Islet of Langerhans (tissue), 1 donor: ENCODE results near the gene MEGF6.

ENCODE experiments used
- FAIRE-seq: peaks from one replicate; lab custom pipeline; 2011; peaks lifted over from hg19 to GRCh38; lab: Jason Lieb, UNC

The MEGF6 gene, protein sequence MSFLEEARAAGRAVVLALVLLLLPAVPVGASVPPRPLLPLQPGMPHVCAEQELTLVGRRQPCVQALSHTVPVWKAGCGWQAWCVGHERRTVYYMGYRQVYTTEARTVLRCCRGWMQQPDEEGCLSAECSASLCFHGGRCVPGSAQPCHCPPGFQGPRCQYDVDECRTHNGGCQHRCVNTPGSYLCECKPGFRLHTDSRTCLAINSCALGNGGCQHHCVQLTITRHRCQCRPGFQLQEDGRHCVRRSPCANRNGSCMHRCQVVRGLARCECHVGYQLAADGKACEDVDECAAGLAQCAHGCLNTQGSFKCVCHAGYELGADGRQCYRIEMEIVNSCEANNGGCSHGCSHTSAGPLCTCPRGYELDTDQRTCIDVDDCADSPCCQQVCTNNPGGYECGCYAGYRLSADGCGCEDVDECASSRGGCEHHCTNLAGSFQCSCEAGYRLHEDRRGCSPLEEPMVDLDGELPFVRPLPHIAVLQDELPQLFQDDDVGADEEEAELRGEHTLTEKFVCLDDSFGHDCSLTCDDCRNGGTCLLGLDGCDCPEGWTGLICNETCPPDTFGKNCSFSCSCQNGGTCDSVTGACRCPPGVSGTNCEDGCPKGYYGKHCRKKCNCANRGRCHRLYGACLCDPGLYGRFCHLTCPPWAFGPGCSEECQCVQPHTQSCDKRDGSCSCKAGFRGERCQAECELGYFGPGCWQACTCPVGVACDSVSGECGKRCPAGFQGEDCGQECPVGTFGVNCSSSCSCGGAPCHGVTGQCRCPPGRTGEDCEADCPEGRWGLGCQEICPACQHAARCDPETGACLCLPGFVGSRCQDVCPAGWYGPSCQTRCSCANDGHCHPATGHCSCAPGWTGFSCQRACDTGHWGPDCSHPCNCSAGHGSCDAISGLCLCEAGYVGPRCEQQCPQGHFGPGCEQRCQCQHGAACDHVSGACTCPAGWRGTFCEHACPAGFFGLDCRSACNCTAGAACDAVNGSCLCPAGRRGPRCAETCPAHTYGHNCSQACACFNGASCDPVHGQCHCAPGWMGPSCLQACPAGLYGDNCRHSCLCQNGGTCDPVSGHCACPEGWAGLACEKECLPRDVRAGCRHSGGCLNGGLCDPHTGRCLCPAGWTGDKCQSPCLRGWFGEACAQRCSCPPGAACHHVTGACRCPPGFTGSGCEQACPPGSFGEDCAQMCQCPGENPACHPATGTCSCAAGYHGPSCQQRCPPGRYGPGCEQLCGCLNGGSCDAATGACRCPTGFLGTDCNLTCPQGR (N-terminal part only)

DNA sequence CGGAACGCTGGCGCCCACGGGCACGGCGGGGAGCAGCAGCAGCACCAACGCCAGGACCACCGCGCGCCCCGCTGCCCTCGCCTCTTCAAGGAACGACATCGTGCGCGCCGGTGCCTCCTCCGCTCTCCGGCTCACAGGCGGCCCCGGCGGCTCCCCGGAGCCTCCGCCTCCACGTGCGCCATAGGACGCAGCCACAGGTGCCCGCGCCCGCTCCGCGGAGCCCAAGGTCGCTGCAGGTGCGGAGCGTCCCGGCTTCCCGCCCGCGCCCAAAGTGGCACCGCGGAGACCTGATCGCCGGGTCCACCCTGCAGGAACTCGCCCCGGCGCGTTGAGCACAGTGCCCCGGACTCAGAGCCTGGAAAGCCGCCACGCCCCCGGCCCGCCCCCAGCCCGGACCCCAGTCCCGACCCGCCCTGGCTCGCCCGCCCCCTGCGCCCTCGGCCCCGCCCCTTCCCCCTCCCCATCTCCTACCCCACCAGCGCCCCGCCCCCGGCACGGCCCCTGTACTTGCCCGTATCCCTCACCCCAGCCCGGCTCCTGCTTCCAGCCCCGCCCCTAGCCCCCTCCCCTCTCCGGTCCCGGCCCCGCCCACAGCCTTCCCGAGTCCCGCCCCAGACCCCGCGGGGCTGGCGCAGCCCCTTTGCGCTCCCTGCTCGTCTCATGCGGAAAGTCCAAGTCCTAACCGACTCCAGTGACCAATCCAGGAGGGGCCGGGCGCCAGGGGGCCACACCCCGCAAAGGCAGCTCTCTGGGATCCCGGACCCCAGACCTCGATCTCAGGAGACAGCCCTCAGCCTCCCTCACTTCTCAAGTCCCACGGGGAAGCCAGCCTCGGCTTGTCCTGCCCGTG is at the start of gene MEGF6:
TSS of gene MEGF6 (minus strand) at position 339 of the 850 bp plus-strand sequence. CDS start at position 99, 240 bp downstream.
- FAIRE-seq, result no peak

DNA sequence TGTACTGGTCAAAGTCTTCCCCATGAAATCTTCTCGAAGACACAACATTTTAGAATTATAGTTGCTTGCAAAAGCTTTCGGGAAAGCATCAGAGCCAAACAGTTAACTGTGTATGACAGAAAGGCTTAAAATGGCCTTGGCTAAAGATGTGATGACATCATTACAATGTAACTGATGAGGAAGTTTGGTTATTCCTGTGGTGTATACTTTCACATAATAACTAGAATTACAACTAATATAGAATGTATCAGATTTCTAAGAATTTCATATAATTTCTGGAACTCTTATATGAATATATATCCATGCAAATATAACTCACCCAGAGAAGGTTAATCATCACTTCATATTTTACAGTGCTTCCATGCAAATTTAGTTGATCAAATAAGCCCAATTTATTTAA is 49.4 kb upstream of the MEGF6 start:
- no peak for FAIRE-seq

DNA sequence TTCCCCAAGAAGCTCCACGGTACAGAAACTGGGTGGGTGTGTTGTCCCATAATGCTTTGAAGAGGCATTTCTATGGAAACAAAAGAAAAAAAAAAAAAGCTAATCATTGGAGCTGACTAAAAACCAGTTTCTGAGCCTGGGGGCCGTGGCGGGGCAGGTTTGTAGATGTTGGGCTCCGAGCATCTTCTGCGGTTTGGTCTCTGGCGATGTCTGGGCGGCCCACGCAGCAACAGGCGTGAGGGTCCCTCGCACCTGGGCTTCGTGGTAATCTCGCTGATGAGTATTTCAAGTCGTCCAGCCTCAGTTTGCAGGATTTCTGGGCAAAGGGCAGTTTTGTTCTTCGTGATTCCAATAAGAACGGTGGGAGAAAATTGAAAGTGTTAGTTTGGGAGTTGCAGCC is 47.8 kb upstream of the MEGF6 start:
- FAIRE-seq, result no peak

DNA sequence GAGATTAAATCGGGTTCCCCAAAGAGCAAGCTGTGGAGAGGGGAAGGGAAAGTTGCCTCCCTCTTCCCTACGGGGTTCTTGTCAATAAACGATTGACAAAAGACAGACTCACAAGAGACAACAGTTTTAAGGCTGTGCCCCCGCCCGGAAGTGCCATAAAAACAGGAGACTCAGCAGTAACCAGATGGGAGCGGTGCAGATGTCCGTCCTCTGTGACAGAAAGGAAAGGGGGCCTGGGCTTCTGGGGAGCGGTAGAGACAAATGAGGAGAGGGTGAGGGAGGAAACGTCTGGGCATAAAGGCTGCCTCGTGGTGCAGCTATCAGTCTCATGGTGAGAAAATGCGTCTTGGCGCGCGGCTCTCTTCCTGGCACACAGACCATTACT is 46.9 kb upstream of the MEGF6 start:
- FAIRE-seq, result no peak

DNA sequence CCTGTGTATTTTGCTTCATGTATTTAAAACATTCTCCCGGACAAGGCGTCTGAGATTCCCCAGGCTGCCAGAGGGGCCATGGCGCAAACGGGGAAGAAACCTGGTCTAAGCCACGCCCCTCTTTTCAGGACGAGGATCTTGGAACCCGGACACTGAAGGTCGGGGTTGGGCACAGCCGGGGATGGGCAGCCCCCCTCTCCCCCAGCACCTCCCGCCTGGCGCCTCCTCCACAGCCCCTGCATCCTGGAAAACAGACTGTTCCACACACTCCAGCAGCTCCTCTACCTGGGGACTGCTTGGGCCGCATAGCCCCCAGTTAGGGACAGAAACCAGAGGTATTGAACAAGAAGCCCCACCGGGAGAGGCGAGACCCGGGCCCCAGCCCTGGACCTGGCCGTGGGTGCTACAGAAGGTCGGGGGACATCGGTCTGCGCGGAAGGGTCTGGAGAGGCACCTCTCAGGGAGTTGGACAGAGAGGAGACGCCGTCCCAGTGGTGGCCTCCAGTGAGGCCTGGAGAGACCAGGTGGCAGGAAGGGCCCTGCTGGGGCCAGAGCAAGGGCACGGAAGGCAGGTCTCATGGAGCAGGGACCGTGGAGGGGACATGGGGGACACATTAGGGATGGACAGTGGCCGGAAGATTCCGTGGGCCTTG is 46.4 kb upstream of the MEGF6 start:
- FAIRE-seq, result no peak

DNA sequence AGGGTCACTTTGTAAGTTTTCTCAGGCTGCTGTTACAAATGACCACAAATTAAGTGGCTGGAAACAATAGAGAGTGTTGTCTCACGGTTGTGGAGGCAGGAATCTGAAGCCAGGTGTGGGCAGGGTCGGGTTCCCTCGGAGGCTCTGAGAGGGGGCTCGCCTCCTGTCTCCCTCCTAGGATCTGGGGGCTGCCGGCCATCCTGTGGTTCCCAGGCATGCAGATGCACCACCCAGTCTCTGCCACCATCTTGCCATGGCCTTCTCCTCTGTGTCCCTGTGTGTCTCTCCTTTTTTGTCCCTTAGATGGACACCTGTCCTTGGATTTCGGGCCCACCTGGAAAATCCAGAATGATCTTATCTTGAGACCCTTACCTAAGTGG is 45.8 kb upstream of the MEGF6 start:
- no peak for FAIRE-seq

DNA sequence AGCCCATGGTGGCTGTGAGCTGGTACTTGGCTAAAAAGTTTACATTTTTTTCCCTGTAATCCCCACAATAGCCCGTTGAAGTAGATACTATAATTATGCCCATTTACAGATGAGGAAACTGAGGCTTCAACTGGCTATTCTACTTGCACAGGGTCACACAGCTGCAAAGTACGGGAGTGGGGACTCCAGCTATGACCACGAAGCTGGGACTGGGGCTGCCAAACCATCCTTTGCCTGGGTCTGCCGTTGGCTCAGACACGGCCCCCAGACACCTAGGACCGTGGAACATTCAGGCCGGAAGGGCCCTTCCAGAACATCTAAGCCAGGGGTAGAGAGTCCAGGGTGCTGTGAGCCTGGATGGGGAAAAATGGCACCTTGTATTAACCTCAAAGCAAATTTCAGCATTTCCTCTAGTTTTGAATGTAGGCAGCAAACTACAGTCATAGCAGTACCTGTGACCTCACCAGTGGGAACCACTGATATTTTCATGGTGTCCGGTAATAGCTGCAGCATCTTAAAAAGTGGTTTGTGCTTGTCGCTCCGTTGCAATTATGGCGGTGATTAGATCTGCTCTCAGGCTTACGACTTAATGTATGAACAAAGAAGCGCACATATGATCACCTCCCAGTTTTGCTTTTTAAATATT is 45.3 kb upstream of the MEGF6 start:
- FAIRE-seq, result no peak

DNA sequence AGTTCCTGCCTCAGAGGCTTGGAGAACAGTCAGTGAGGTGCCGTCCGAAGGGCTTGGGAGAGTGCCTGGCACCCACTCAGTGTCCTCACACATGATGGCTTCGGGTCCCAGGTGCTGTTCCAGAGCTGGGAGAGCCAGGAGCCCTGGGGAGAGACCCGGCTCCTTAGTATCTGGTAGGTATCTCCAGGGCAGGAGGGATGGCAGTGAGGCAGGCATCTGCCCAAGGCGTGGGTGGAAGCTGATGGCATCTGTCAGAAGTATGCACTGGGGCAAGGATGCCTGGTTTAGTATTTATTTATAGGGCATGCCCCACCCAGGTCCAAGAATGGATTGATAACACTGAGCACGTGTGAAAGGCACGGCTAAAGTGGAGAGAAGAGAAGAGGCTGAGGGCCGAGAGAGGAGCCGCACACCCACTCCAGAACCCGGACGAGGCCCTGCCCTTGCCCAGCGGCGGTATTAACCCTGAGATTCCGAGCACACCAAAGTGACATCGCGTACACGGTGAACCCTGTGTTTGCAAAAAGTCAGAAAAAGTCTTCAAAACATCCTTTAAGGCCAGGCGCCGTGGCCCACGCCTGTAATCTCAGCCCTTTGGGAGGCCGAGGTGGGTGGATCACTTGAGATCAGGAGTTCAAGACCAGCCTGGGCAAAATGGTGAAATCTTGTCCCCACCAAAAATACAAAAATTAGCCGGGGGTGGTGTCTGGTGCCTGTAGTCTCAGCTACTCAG is 43.4 kb upstream of the MEGF6 start:
- FAIRE-seq, result no peak

DNA sequence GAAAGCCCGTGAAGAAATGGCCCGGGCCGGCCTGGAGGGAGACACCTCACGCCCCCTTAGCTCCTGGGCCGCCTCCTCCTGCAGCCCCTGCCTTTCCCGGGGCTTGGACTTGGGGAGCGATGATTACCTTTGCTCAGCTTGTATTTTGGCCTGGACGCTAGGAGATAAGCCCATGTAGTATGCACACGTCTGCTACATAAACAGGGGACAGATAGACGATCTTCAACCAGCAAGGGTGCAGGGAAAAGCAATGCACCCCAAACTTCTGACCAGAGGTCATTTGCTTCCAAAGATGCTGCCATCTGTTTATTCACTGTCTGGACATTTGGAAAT is 41.9 kb upstream of the MEGF6 start:
- FAIRE-seq, result no peak

DNA sequence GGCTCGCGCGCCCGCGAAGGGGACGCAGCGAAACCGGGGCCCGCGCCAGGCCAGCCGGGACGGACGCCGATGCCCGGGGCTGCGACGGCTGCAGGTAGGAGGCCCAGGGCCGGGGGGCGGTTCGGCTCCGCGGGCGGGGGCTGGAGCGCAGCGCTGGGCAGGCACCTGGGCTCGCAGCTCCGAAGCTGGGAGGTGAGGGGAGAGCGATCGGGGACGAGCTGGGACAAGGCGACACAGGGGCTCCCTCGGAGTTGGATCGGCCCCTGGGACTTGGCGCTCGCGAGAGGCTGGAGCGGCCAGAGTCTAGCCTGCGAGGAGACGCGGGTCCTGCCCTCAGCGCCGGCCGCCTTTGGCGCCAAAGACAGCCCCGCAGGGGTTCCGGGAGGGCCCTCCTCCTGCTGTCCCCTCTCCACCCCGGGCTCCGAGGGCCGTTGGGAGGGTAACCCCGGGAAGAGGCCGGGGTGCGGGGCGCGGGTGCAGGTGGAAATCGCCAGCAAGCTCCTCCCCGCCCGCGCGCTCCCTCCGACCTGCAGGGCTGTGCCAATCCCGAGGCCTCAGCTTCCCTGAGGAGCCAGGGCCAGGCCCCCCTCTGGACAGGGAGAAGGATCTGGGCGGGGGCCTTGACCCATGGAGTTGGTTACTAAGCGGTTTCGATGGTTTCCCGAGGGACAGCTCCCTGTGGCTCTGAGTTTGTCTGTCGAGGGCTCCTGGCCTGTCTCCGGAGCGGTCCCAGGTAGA is 41.4 kb upstream of the MEGF6 start:
- FAIRE-seq, result no peak

DNA sequence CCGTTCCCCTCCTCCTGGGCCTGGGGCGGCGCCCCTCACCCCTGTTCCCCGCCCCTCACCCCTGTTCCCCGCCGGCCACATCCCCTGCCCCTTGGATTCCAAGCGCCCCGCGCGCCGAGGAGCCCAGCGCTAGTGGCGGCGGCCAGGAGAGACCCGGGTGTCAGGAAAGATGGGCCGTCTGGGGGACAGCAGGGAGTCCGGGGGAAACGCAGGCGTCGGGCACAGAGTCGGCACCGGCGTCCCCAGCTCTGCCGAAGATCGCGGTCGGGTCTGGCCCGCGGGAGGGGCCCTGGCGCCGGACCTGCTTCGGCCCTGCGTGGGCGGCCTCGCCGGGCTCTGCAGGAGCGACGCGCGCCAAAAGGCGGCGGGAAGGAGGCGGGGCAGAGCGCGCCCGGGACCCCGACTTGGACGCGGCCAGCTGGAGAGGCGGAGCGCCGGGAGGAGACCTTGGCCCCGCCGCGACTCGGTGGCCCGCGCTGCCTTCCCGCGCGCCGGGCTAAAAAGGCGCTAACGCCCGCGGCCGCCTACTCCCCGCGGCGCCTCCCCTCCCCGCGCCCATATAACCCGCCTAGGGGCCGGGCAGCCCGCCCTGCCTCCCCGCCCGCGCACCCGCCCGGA is 40.7 kb upstream of the MEGF6 start, which contains the start of gene TP73:
TSS of gene TP73 (plus strand) at position 587 of the 618 bp plus-strand sequence. CDS start 29,850 bp downstream, outside the sequence.
- FAIRE-seq, result no peak

DNA sequence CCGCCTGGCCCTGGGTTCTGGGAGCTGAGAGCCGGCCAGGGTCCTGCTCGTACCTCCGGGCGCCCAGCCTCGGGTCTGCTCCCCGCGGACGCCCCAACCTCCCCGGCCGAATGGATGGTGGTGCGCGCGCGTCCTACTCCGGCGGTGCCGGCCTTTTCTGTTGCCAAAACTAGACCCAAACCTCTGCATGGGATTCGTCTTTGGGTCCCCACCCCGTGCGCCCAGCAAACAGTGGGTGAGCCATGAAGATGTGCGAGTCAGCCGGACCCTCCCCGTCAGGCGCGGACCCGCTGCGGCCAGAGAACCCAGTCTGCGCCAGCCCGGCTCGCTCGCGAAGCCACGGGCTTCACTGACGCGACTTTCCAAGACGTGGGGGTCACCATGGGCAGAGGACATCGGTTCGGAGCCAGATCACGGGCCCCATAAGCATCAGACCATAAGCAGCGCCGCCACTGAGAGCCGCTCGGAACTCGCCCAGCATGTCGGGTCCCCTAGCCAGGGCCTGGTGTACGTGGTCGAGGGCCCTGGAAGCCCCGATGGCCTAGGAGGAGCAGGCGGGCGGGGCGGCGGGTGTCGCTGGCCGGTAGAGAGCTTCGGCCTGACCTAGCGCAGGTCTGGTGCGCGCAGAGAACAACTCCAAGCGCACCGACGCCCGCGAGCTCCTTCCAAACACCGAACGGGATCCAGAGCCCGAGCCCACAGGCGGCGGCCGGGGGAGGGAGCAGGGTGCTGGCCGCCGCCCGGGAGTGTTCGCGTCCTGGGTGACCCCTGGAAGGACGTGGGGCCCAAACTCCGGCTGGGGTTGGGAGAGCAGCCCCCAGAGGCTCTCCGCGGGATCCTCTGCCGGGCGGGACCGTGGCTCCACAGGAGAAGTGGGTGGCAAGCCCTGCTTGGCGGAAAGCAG is 40.0 kb upstream of the MEGF6 start:
- FAIRE-seq, result no peak

DNA sequence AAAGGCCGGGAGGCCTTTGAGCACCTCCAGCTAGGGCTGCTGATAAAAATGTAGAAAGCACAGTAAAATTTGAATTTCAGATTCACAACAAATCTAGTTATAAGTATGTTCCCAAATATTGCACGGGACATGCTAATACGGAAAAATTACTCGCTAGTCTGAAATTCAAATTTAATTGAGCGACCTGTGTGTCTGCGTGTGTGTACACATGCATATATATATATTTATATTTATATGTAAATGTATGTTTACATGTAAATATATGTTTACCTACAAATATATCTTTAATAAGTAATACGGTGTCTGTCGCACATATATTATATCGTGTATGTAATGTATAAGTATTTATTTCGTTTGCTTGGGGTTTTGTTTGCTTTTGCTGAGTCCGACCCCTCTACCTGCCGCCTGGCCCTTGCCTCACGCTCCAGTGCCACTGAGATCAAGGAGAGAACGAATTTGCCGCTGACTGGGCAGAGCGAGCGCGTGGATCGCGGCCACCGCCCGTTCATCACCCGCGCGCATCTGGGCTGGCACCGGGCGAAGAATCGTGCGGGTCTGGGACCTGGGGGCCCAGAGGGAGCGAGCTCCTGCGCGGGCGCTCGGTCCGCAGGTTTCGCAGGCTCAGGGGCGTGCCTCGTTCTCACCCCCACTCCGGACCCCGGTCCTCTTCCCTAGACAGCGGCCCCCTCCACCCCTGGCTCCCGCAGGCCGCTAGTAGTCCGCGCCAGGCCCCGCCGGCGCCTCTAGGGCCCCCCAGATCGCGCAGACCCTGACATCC is 39.1 kb upstream of the MEGF6 start:
- no peak for FAIRE-seq

DNA sequence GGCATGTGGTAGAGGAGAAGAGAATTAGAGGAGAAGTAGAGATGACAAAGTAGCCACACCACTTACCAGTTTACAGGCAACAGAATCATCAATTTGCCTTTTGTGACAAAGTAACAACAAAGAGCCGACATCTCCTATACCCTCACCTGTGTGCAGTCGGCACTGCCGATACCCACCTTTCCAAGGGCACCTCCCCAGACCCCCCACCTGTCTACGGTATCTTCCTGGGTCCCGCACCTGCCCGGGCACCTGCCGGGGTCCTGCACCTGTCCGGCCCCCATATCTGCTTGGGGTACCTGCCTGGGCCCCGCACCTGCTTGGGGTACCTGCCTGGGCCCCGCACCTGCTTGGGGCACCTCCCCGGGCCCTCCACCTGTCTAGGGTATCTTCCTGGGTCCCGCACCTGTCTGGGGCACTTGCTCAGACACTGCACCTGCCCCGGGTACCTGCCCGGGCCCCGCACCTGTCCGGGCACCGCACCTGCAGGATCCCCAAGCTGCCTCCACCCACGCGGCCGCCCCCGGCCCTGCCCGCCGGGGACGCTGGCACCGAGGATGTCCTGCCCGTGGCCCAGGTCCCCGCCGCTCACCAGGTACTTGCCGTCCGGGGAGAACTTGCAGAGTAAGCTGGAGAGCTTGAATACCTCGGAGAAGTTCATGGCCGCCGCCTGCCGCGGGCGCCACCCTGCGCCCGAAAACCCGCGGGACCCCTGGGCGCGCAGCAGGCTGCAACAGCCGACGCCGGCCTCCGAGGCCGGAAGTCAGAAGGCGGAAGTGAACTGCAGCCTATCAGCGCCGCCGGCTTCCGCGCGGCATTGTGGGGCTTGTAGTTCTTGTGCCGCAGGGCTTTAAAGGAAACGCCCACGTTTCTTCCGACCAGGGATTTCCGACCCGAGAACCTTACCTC is 38.3 kb upstream of the MEGF6 start, which contains the start of gene WRAP73:
TSS of gene WRAP73 (minus strand) at position 762 of the 906 bp plus-strand sequence. CDS start at position 658, 104 bp downstream.
- peak; percentile 98 for FAIRE-seq

DNA sequence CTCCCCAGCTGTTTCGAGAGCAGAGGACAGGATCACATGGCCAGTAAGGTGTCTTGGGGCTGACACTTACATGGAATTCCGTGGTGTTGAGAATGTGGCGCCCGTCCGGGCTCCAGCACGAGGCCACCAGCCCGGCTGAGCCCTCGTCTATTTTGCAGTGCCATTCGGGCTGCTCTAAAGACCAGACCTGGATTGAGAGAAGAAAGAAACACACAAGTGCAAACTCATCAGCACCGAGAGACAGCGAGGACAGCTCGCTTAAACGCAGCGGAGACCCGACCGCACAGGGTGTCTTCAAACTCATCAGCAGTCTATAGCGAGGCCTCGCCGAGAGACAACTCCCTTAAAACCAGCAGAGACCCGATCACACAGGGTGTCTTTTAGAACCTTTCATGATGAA is 35.3 kb upstream of the MEGF6 start:
- FAIRE-seq, result no peak
